ENCODE data around the gene ABCA4. TPM values are rescaled to one million over a fixed set of nuclear protein-coding genes. Genes with fewer than 3 reads are reported as not detected.
"Not testable (repeated sequence)": the region's sequence is repeated elsewhere in the genome, so short reads cannot be mapped to it uniquely, and the experiment has no call there.

The ABCA4 gene
- total RNA-seq, 4 donors from 2014 or later = not detected

DNA sequence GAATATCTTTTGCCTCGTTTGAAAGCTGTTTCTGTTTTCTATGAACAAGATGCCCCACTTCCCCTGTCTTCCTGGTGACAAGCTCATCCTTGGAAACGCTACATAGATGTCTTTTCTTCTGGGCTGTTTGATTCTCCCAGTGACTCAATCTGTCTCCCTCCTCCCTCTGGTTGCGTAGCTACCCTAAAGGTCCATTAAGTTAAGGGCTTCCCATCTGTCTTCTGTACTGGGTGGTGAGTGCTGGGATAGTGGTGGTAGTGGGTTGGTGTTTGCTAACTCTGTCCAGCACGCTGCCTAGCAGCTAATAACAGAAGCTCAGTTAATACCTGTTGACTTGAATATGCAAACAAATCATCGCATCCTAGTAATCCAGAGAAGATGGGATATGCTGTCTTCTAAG lies 161.5 kb downstream of the ABCA4 start:
- ATAC-seq = no peak
- in situ Hi-C loops (cut with MboI; ENCODE audit: low sequenced_read_pairs in 4 of 4) = no loop called here
- intact Hi-C loops (cut with DNase I; ENCODE audit: low total_unique reads) = loop anchor here (5.0 kb wide), 1 partner anchor 883 kb away; no protein-coding TSS in a partner anchor
- no peak for TF ChIP-seq POLR2A (IDR thresholded peaks at IDR 0.05)
- TF ChIP-seq, protein P1, sequence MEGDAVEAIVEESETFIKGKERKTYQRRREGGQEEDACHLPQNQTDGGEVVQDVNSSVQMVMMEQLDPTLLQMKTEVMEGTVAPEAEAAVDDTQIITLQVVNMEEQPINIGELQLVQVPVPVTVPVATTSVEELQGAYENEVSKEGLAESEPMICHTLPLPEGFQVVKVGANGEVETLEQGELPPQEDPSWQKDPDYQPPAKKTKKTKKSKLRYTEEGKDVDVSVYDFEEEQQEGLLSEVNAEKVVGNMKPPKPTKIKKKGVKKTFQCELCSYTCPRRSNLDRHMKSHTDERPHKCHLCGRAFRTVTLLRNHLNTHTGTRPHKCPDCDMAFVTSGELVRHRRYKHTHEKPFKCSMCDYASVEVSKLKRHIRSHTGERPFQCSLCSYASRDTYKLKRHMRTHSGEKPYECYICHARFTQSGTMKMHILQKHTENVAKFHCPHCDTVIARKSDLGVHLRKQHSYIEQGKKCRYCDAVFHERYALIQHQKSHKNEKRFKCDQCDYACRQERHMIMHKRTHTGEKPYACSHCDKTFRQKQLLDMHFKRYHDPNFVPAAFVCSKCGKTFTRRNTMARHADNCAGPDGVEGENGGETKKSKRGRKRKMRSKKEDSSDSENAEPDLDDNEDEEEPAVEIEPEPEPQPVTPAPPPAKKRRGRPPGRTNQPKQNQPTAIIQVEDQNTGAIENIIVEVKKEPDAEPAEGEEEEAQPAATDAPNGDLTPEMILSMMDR (IDR thresholded peaks at IDR 0.05 in 4 of 5, conservative IDR thresholded peaks at IDR 0.05 in 1 of 5) = no peak
- no peaks in the 10 kb centered on the region for H3K36me3 ChIP-seq
- H3K27ac ChIP-seq = no peak overlapping the region
- H3K4me1 ChIP-seq = no peaks in the 10 kb centered on the region
- no peak for DNase-seq
- H3K4me3 ChIP-seq = no peak overlapping the region
- no peaks in the 10 kb centered on the region for H3K27me3 ChIP-seq
- H3K9me3 ChIP-seq = no peaks in the 10 kb centered on the region

DNA sequence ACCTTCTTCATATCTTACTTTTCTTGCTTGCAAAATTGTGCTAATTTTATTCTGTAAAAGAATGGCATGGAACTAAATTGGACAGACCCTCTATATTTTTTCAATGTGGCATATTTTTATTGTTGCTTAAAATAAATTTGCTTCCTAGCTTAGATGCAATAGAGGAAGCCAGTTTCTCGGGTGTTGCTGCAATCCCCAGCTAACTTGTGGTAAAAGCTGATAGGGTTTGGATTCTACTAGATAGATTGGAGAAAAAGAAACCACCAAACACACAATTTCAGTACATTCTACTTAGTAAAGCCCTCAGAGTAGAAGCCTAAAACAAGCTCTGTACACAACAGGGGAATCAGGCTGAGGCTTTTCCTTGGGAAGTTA lies 162.2 kb downstream of the ABCA4 start:
- in situ Hi-C loops (cut with MboI; ENCODE audit: low sequenced_read_pairs in 4 of 4) (no loop called here), intact Hi-C loops (cut with DNase I; ENCODE audit: low total_unique reads) (loop anchor here (5.0 kb wide), 1 partner anchor 884 kb away; no protein-coding TSS in a partner anchor)
- Histone ChIP-seq H3K27ac (no peak overlapping the region), H3K27me3 (no peaks in the 10 kb centered on the region), H3K4me3 (no peak overlapping the region), H3K4me1 (no peaks in the 10 kb centered on the region), H3K9me3 (no peaks in the 10 kb centered on the region), H3K36me3 (no peaks in the 10 kb centered on the region)
- no peak for ATAC-seq
- no peak for DNase-seq
- TF ChIP-seq POLR2A (IDR thresholded peaks at IDR 0.05) = no peak
- TF ChIP-seq, protein P1 (IDR thresholded peaks at IDR 0.05 in 4 of 5, conservative IDR thresholded peaks at IDR 0.05 in 1 of 5) = no peak

DNA sequence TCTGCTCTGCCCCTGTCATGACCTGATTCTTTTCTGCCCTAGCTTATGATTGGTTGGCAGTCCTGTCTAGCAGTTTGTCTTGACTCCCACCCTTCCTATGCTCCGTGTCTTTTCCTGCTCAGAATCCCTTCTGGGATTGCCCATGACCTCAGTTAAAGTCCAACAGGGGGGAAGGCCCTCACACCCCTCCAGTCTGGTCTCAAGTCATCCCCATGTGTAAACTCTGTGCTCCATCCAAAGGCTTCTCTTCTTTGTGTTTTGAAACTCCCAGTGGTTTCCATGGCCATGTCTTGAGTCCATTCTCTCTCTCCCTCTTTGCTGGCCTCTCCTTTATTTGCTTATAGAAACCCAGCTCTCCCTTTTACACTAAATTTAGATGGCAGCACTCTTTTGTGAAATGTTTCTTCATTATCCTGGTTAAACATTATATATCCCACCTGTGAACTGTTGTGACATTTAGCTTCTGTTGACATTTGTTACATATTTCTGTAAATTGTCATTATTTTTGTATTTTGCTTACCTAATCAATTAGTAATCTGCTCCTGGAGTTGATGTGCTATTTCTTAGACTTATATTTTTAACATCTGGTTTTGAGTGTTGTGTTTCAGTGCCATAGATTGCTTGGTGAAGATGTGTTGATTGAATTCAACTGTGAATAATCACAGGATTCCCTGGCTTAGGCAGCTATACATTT lies 162.8 kb downstream of the ABCA4 start:
- no peaks in the 10 kb centered on the region for H3K4me1 ChIP-seq
- no peak for DNase-seq
- in situ Hi-C loops (cut with MboI; ENCODE audit: low sequenced_read_pairs in 4 of 4) (no loop called here), intact Hi-C loops (cut with DNase I; ENCODE audit: low total_unique reads) (loop anchor here (5.0 kb wide), 1 partner anchor 884 kb away; no protein-coding TSS in a partner anchor)
- TF ChIP-seq POLR2A (IDR thresholded peaks at IDR 0.05) = no peak
- TF ChIP-seq, protein P1 (IDR thresholded peaks at IDR 0.05 in 4 of 5, conservative IDR thresholded peaks at IDR 0.05 in 1 of 5) = no peak
- H3K4me3 ChIP-seq = no peak overlapping the region
- no peak overlapping the region for H3K27ac ChIP-seq
- H3K36me3 ChIP-seq = no peaks in the 10 kb centered on the region
- H3K9me3 ChIP-seq = no peaks in the 10 kb centered on the region
- no peak for ATAC-seq
- no peaks in the 10 kb centered on the region for H3K27me3 ChIP-seq

DNA sequence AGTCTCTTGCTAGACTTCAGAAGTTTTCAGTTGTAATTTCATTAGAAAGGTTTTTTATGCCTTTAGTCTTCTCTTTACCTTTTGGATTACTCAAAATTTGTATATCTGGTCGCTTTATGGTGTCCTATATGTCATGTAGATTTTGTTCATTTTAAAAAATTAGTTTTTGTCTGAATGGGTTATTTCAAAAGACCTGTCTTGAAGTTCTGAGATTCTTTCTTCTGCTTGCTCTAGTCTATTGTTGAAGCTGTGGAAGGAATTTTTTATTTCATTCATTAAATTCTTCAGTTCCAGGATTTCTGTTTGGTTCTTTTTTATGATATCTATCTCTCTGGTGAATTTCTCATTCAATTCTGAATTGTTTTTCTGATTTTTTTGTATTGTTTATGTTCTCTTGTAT lies 165.2 kb downstream of the ABCA4 start:
- DNase-seq (no peak), ATAC-seq (no peak)
- Histone ChIP-seq H3K4me3 (no peak overlapping the region), H3K9me3 (no peaks in the 10 kb centered on the region), H3K4me1 (no peaks in the 10 kb centered on the region), H3K27ac (no peak overlapping the region), H3K36me3 (no peaks in the 10 kb centered on the region), H3K27me3 (no peaks in the 10 kb centered on the region)
- in situ Hi-C loops (cut with MboI; ENCODE audit: low sequenced_read_pairs in 4 of 4) = no loop called here
- intact Hi-C loops (cut with DNase I; ENCODE audit: low total_unique reads) = loop anchor here (5.0 kb wide), 1 partner anchor 887 kb away; no protein-coding TSS in a partner anchor
- no peak for TF ChIP-seq POLR2A (IDR thresholded peaks at IDR 0.05)
- TF ChIP-seq, protein P1 (IDR thresholded peaks at IDR 0.05 in 4 of 5, conservative IDR thresholded peaks at IDR 0.05 in 1 of 5) = no peak

DNA sequence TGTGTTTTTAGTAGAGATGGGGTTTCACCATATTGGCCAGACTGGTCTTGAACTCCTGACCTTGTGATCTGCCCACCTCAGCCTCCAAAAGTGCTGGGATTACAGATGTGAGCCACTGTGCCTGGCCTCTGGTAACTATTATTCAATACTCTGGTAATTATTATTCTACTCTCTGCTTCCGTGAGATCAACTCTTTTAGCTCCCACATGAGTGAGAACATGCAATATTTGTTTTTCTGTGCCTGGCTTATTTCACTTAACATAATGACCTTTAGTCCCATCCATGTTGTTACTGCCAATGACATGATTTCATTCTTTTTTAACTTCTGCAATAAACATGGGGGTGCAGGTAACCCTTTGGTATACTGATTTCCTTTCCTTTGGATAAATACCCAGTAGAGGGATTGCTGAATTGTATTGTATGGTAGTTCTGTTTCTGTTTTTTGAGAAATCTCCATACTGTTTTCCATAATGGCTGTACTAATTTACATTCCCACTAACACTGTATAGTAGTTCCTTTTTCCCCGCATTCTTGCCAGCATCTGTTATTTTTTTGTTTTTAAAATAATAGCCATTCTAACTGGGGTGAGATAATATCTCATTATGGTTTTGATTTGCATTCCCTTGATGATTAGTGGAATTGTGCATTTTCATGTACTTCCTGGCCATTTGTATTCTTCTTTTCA lies 173.8 kb downstream of the ABCA4 start:
- intact Hi-C loops (cut with DNase I; ENCODE audit: low total_unique reads); H3K9me3 ChIP-seq; H3K4me3 ChIP-seq; H3K4me1 ChIP-seq; H3K27ac ChIP-seq; ATAC-seq; H3K27me3 ChIP-seq; in situ Hi-C loops (cut with MboI; ENCODE audit: low sequenced_read_pairs in 4 of 4); DNase-seq; H3K36me3 ChIP-seq: not testable (repeated sequence)
